ENCODE data around the gene ZC3H10. TPM values are rescaled to one million over a fixed set of nuclear protein-coding genes. Genes with fewer than 3 reads are reported as not detected.
A peak's percentile ranks its signal among the peaks of the same experiment; 100 is the strongest.

ZC3H10 gene
- total and polyA plus RNA-seq, 2 of the 8 experiments (the other 6 are each of a cell fraction or from before 2014, with no cell fraction given): 4.0 to 11.2 TPM

- Histone ChIP-seq H3K4me1 (replicated peaks in 1 of 4; ENCODE audit: control insufficient read depth in 3 of 4, insufficient read depth in 4 of 4, low read length in 3 of 4) (peaks cover 8 to 37% (median 22%) of the 10 kb centered on the region in 4 experiments), H3K56ac (replicated peaks; ENCODE audit: insufficient read length, low read depth, low read length) (peak within 1 kb of the TSS; percentile 5), H3K9me3 (ENCODE audit: insufficient read depth in 2 of 2, low read depth in 1 of 2, low read length in 1 of 2) (no peaks in the 10 kb centered on the region), H2BK5ac (ENCODE audit: low read depth, low read length) (peak within 1 kb of the TSS; percentile 93), H3K79me2 (ENCODE audit: control insufficient read depth in 1 of 2, insufficient read depth in 2 of 2, low read length in 2 of 2) (peaks cover 3 to 25% of the 10 kb centered on the region in 2 experiments), H3K18ac (ENCODE audit: extremely low read depth, low read length) (peak within 1 kb of the TSS; percentile 79), H3K23me2 (ENCODE audit: low read depth, low read length) (peaks cover 19% of the 10 kb centered on the region), H4K8ac (ENCODE audit: extremely low read depth, insufficient read depth, low read length) (peak within 1 kb of the TSS; percentile 87; the same call in 1 of the 2 replicates), H2AK5ac (ENCODE audit: low read depth, low read length) (peak within 1 kb of the TSS; percentile 79), H4K5ac (ENCODE audit: insufficient read length, low read depth, low read length) (peak within 1 kb of the TSS; percentile 95), H2BK120ac (replicated peaks; ENCODE audit: low read depth, low read length) (no peak within 1 kb of the TSS), H3K4me2 (ENCODE audit: insufficient read depth in 1 of 2, low read depth in 2 of 2, low read length in 2 of 2) (peak within 1 kb of the TSS; percentile 77 to 92), H4K20me1 (replicated peaks in 1 of 2; ENCODE audit: control insufficient read depth in 1 of 2, insufficient read depth in 2 of 2, low read length in 2 of 2) (peaks cover 11 to 19% of the 10 kb centered on the region in 2 experiments), H3K36me3 (ENCODE audit: control insufficient read depth in 2 of 4, insufficient read depth in 4 of 4, low read length in 3 of 4) (peaks cover 27 to 54% (median 36%) of the 10 kb centered on the region in 4 experiments), H3K79me1 (ENCODE audit: low read depth, low read length) (peaks cover 5% of the 10 kb centered on the region; the same call in 1 of the 2 replicates), H3K4me3 (ENCODE audit: extremely low read depth in 1 of 4, insufficient read depth in 2 of 4, low read depth in 3 of 4, low read length in 4 of 4) (peak within 1 kb of the TSS; percentile 63 to 97 (median 93)), H3K4ac (replicated peaks; ENCODE audit: insufficient read length, low read depth, low read length) (peak within 1 kb of the TSS; percentile 5), H2BK20ac (ENCODE audit: low read length) (no peak within 1 kb of the TSS), H3K9ac (replicated peaks in 1 of 4; ENCODE audit: extremely low read depth in 1 of 4, low read depth in 3 of 4, low read length in 3 of 4) (peak within 1 kb of the TSS; percentile 92 to 99 (median 96)), H2AFZ (ENCODE audit: low read length) (no peak within 1 kb of the TSS), H3K27me3 (replicated peaks in 1 of 4; ENCODE audit: control insufficient read depth in 3 of 4, extremely low read depth in 1 of 4, insufficient read depth in 3 of 4, low read length in 3 of 4) (no peaks in the 10 kb centered on the region), H4K91ac (replicated peaks; ENCODE audit: insufficient read length, low read length) (peak within 1 kb of the TSS; percentile 97), H3K14ac (ENCODE audit: insufficient read length) (peak within 1 kb of the TSS; percentile 19), H2BK12ac (ENCODE audit: low read depth, low read length) (peak within 1 kb of the TSS; percentile 89), H3K23ac (ENCODE audit: insufficient read length) (no peak within 1 kb of the TSS), H3K27ac (ENCODE audit: low read depth, low read length) (peak within 1 kb of the TSS; percentile 99), H2BK15ac (ENCODE audit: low read length) (peak within 1 kb of the TSS; percentile 55)
- WGBS, 2 experiments (ENCODE audit: extremely low coverage in 1 of 2, insufficient coverage in 1 of 2, insufficient read length in 1 of 2, insufficient replicate concordance in 2 of 2, low coverage in 1 of 2, low lambda C conversion rate in 2 of 2, missing lambda C conversion rate in 1 of 2): 2% methylated on average over 27 of the region's 30 CpGs; no CpG with 5 or more reads in 1 of the 2 experiments
- CTCF ChIA-PET (ENCODE audit: partially characterized antibody): interaction anchor here (0.8 to 2.2 kb wide), 9 partner anchors 10 to 63 kb away, joined by 3 to 9 read pairs (median 5); partner anchors contain the start of genes RNF41 and SMARCC2
- DNase-seq (ENCODE audit: low read depth in 1 of 2, low spot score in 2 of 2): peak; percentile 88 to 91
- peak; percentile 45 for FAIRE-seq
- POLR2A ChIA-PET (ENCODE audit: partially characterized antibody): interaction anchor here (0.7 to 15.6 kb wide), 32 partner anchors 21 to 531 kb away, joined by 3 to 656 read pairs (median 4); partner anchors contain the start of genes ANKRD52, COQ10A, IL23A and PA2G4
- TF ChIP-seq ASH2L (IDR thresholded peaks at IDR 0.05; ENCODE audit: low read length): no peak
- peak; percentile 75 for TF ChIP-seq PHF8 (conservative IDR thresholded peaks at IDR 0.05; ENCODE audit: low read depth, low read length)
- TF ChIP-seq EP300 (IDR thresholded peaks at IDR 0.05; ENCODE audit: borderline replicate concordance in 1 of 2, low read depth in 2 of 2, low read length in 2 of 2): peak in 1 of 2 experiments; percentile 75; a peak in 2 of 3 replicates
- TF ChIP-seq SRF (IDR thresholded peaks at IDR 0.05; ENCODE audit: low read depth, low read length): no peak
- TF ChIP-seq POLR2A (IDR thresholded peaks at IDR 0.05; ENCODE audit: control extremely low read depth in 1 of 2, low read depth in 2 of 2, low read length in 2 of 2): peak; percentile 98
- TF ChIP-seq GTF2F1 (IDR thresholded peaks at IDR 0.05; ENCODE audit: borderline replicate concordance, low read depth, low read length): peak; percentile 94
- peak; percentile 96 for TF ChIP-seq ATF2 (IDR thresholded peaks at IDR 0.05; ENCODE audit: low read length)
- TF ChIP-seq SP2 (IDR thresholded peaks at IDR 0.05; ENCODE audit: low read length): no peak
Observed at GRCh38 chr12:56158029-56158925, 40.2 kb downstream of the ZC3H10 start, which contains the start of gene MYL6. Gene MYL6, plus strand, starts transcription at chr12:56158359. Its CDS starts 43 bp downstream, at chr12:56158402.

Measured in H1 (cell line).